Prostate gland (tissue), 2 donors: ENCODE measurements around the gene OTUB2.

ENCODE experiments used
- CTCF ChIP-seq, 4 experiments: fragments of 200-600 bp in 2 of 4; fragments of 450-650 bp in 2 of 4; sonication (generic) in 2 of 4; IDR thresholded peaks; 1 replicate in 3 of 4; 2 replicates in 1 of 4; pipeline ENCODE4 v1.5.1; 2016 to 2019; ENCODE audit warnings: antibody characterized with exemption in 4 of 4, mild to moderate bottlenecking in 2 of 4, moderate library complexity in 2 of 4
- POLR2A ChIP-seq: fragments of 450-650 bp; IDR thresholded peaks from one replicate; pipeline ENCODE4 v1.6.1; 2016; ENCODE audit warnings: antibody characterized with exemption, mild to moderate bottlenecking
- POLR2AphosphoS5 ChIP-seq: sonication (generic); formaldehyde crosslinking; IDR thresholded peaks from one replicate; pipeline ENCODE4 v1.6.1; 2017; ENCODE audit warnings: antibody characterized with exemption

- no peak for TF ChIP-seq CTCF (IDR thresholded peaks at IDR 0.05)
- peak; percentile 94 for TF ChIP-seq POLR2AphosphoS5
- TF ChIP-seq POLR2A, result no peak
Measured at GRCh38 chr14:94026173-94026888, at the start of gene OTUB2.
